GM23338 (cell line): ENCODE data around the gene SYNE1.

Experiments used
- CTCF ChIP-seq, 2 experiments: fragments of 200-600 bp in 1 of 2; sonication (generic) in 1 of 2; conservative IDR thresholded peaks; 2 replicates each; pipeline versions ENCODE4 v1.5.1 to v1.6.1; 2016 to 2017; ENCODE audit warnings: antibody characterized with exemption in 2 of 2, low read depth in 2 of 2, mild to moderate bottlenecking in 2 of 2, moderate library complexity in 1 of 2
- EZH2 ChIP-seq: fragments of 200-600 bp; sonication (generic); IDR thresholded peaks from one replicate; pipeline ENCODE4 v1.8.0; 2017; ENCODE audit warnings: antibody characterized with exemption, mild to moderate bottlenecking, low read depth; ENCODE audit not compliant: unreplicated experiment
- EZH2phosphoT487 ChIP-seq: fragments of 200-600 bp; sonication (generic); IDR thresholded peaks from one replicate; pipeline ENCODE4 v1.8.1; 2018; ENCODE audit warnings: antibody characterized with exemption; ENCODE audit not compliant: unreplicated experiment
- REST ChIP-seq: IDR thresholded peaks from one replicate; pipeline ENCODE4 v1.6.1; 2018; ENCODE audit warnings: antibody characterized with exemption; ENCODE audit not compliant: unreplicated experiment

GRCh38 chr6:152423216-152424103, 213.7 kb downstream of the SYNE1 start:
- TF ChIP-seq REST (no peak), CTCF (conservative IDR thresholded peaks at IDR 0.05; ENCODE audit: low read depth in 2 of 2) (peak; percentile 10 to 33), EZH2 (no peak), EZH2phosphoT487 (no peak)
